Heart left ventricle (tissue), 16 donors: Measurements from ENCODE around the gene PDE3A. TPM values are rescaled to one million over a fixed set of nuclear protein-coding genes. Genes with fewer than 3 reads are reported as not detected.

Source experiments
- ATAC-seq, 4 donors: fragments of 200-7000 bp; cut with Tn5 transposase; one replicate each; pipeline ENCODE4 v1.9.1; 2020 to 2022; ENCODE audit warnings: moderate library complexity in 4 of 4, mild to moderate bottlenecking in 3 of 4, moderate number of reproducible peaks in 1 of 4
- DNase-seq, 5 donors: peaks; one replicate each; pipeline ENCODE4 v3.0.0-alpha.2; 2020
- H3K27ac ChIP-seq, 12 donors: fragments of 200-600 bp; sonication (generic) in 4 of 12; one replicate each; pipeline versions ENCODE4 v1.5.0 to v1.8.0; 2016 to 2022; ENCODE audit warnings: mild to moderate bottlenecking in 2 of 12
- H3K27me3 ChIP-seq, 9 donors: fragments of 200-600 bp; sonication (generic) in 2 of 9; one replicate each; pipeline versions ENCODE4 v1.5.1 to v1.8.0; 2016 to 2022; ENCODE audit warnings: mild to moderate bottlenecking in 3 of 9
- H3K36me3 ChIP-seq, 9 donors: fragments of 200-600 bp; sonication (generic) in 2 of 9; one replicate each; pipeline versions ENCODE4 v1.5.0 to v1.8.0; 2018 to 2022; ENCODE audit warnings: mild to moderate bottlenecking in 2 of 9
- H3K4me1 ChIP-seq, 12 donors: fragments of 200-600 bp; sonication (generic) in 4 of 12; one replicate each; pipeline versions ENCODE4 v1.5.0 to v1.8.0; 2016 to 2022; ENCODE audit warnings: mild to moderate bottlenecking in 3 of 12
- H3K4me3 ChIP-seq, 12 donors: fragments of 200-600 bp; sonication (generic) in 4 of 12; one replicate each; pipeline versions ENCODE4 v1.5.0 to v1.8.0; 2017 to 2022; ENCODE audit warnings: mild to moderate bottlenecking in 9 of 12, moderate library complexity in 4 of 12
- H3K9me3 ChIP-seq, 12 donors: fragments of 200-600 bp; sonication (generic) in 4 of 12; one replicate each; pipeline versions ENCODE4 v1.5.0 to v1.8.0; 2016 to 2022; ENCODE audit warnings: mild to moderate bottlenecking in 1 of 12
- CTCF ChIP-seq, 12 donors: fragments of 200-600 bp; sonication (generic) in 4 of 12; IDR thresholded peaks; one replicate each; pipeline versions ENCODE4 v1.5.0 to v1.8.0; 2018 to 2022; ENCODE audit warnings: antibody characterized with exemption in 12 of 12, mild to moderate bottlenecking in 5 of 12
- POLR2A ChIP-seq, 2 donors: fragments of 450-650 bp; IDR thresholded peaks; one replicate each; pipeline ENCODE4 v1.6.1; 2017; ENCODE audit warnings: antibody characterized with exemption in 2 of 2, mild to moderate bottlenecking in 2 of 2, moderate library complexity in 2 of 2
- WGBS, 4 donors: extraction: QIAGEN DNeasy Blood & Tissue Kit in 2 of 4; methylation state at CpG; one replicate each; pipeline versions ENCODE4 v1.1.5 to v1.1.7; 2013 to 2018; 5-methylcytosine and 5-hydroxymethylcytosine counted together
- intact Hi-C, 10 donors: fragments of 100-400 bp; cut with DNase I; formaldehyde crosslinking; loops; one replicate each; pipeline versions ENCODE4 v1.11.1 to v1.14.2; 2022
- polyA plus RNA-seq, 2 donors: library from polyadenylated mRNA; stranded (reverse); fragments of 200-250 nt; gene quantifications; one replicate each; pipeline ENCODE4 v1.2.3, GENCODE V29; 2013
- total RNA-seq, 9 donors: library from RNA; depleted of rRNA in 2 of 9; stranded (reverse); fragments of >200 nt in 2 of 9; fragmentation: NEBNext Ultra II Directional in 3 of 9; extraction: Animal tissue kit (Norgen Biotek cat#: 25700) in 3 of 9; gene quantifications; one replicate each; pipeline versions ENCODE4 v1.1.0 to v1.2.4, GENCODE V29; 2016 to 2023
- donor health status: ischemic (EF 13 %, LVEDD 7.1; RV severe dilation, severe dysfunction).
- donor health status: healthy with polysubstance abuse.
- donor health status: DM: no; HTN: yes; CAD: no.
- donor health status: DM: no; HTN: no; CAD: no.
- donor health status: ischemic (EF 25% LVEDD 6.9; RV normal size, moderate dysfunction).
- donor health status: ischemic (EF 25% LVEDD 5.7; RV mildly dilated, moderate dysfunction).
- donor health status: healthy.
- donor health status: DM: yes; HTN: yes; CAD: no.
- donor health status: ischemic (EF 35%, LVEDD 5.7; RV mildly dilated, moderate dysfunction).
- donor health status: nonischemic (EF 11% LVEDD 7.7; RV severe dilation, severe dysfunction).
- donor health status: DM: yes; HTN: yes; CAD: no.
- donor health status: PGD.
- donor health status: ischemic (EF 29% LVEDD 5.4; RV normal size, mild dysfunction).
- donor health status: nonischemic (EF 23%, LVEDD 6.1; RV moderate dilation, normal function).

PDE3A gene
- total and polyA plus RNA-seq, 11 donors, result 44.5 to 295 (median 183) TPM

DNA sequence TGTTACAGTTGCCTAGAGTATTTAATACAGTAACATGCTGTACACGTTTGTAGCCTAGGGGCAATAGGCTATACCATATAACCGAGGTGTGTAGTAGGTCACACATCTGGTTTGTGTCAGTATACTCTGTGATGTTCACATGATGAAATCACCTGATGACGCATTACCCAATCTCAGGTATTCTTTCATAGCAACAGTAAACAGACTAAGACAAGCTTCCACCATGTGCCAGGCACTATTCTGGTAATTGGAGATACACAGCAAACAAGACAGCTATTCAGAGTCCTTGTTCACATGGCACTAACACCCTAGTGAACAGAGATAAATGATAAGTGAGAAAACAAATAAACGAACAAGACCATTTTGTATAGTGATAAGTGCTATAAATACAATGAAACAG, 3.8 kb upstream of the PDE3A start:
- Histone ChIP-seq H3K27ac (peak overlapping the region; percentile 14 to 98 (median 70)), H3K4me1 (peaks cover 0 to 39% (median 5%) of the 10 kb centered on the region in 12 donors), H3K27me3 (peaks cover 0 to under 1% (median 0%) of the 10 kb centered on the region in 9 donors), H3K36me3 (no peaks in the 10 kb centered on the region), H3K9me3 (no peaks in the 10 kb centered on the region), H3K4me3 (no peak overlapping the region)
- no peak for TF ChIP-seq CTCF (IDR thresholded peaks at IDR 0.05)
- TF ChIP-seq POLR2A (IDR thresholded peaks at IDR 0.05), result no peak
- intact Hi-C loops, result loop anchor here in 7 of 10 donors (5.0 to 10.0 kb wide), 6 partner anchors 50 to 610 kb away; no protein-coding TSS in a partner anchor
- WGBS, 4 donors, result 41 to 53% (median 52%) methylated on average over 4 of the region's 4 CpGs
- ATAC-seq (peak; percentile 66 to 80 (median 77)), DNase-seq (peak in 4 of 5 donors; percentile 39 to 48 (median 44))

DNA sequence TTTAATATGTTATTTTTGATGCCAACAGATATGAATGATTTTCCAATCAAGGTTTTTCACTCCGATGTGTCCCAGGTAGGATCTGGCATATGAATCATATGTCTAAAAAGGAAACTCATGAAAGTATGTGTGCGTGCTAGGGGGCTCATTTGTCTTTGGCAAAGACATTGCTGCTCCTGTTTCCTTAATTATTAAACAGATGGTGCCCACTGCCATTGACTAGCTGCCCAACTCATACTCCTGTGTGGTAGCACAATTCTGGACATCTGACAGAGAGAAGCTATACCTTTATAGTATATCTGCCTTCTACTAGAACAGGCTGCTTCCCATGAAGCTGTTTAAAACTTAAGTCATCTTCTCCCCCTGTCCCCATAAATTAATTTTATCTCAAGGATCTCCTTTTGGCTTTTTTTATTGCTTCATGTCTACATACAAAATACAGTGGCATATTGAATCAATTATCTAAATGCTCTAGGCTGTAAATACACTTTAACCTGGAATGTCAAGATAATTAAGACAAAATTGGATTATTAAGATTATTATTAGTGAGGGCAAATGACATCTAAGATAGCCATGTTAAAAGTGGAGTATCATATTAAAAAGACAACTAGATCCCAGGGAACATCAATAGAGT, 1.4 kb upstream of the PDE3A start:
- no peak for TF ChIP-seq CTCF (IDR thresholded peaks at IDR 0.05)
- TF ChIP-seq POLR2A (IDR thresholded peaks at IDR 0.05), result no peak

GRCh38 chr12:20367583-20368113, 689 bp upstream of the PDE3A start:
- intact Hi-C loops, result loop anchor here in 8 of 10 donors (2.0 to 10.0 kb wide), 16 partner anchors 40 to 625 kb away; no protein-coding TSS in a partner anchor
- H3K27ac ChIP-seq, result peak overlapping the region; percentile 88 to 98 (median 96)
- no peak for ATAC-seq
- H3K9me3 ChIP-seq, result no peaks in the 10 kb centered on the region
- no peak for DNase-seq
- no peaks in the 10 kb centered on the region for H3K36me3 ChIP-seq
- TF ChIP-seq CTCF (IDR thresholded peaks at IDR 0.05) (peak in 1 of 12 donors; percentile 4), POLR2A (IDR thresholded peaks at IDR 0.05) (no peak)
- peaks cover 0 to 16% (median 0%) of the 10 kb centered on the region in 9 donors for H3K27me3 ChIP-seq
- WGBS, 4 donors, result 10 to 18% (median 14%) methylated on average over 3 of the region's 3 CpGs
- peaks cover 0 to 25% (median 5%) of the 10 kb centered on the region in 12 donors for H3K4me1 ChIP-seq
- peak overlapping the region; percentile 62 to 88 (median 76) for H3K4me3 ChIP-seq

More for the DNA sequence above, 1.4 kb upstream of the PDE3A start:
- Histone ChIP-seq H3K4me1 (peaks cover 0 to 25% (median 5%) of the 10 kb centered on the region in 12 donors), H3K27ac (peak overlapping the region; percentile 88 to 98 (median 96)), H3K9me3 (no peaks in the 10 kb centered on the region), H3K4me3 (peak overlapping the region in 6 of 12 donors; percentile 62 to 81 (median 73)), H3K27me3 (peaks cover 0 to 16% (median 0%) of the 10 kb centered on the region in 9 donors), H3K36me3 (no peaks in the 10 kb centered on the region)
- WGBS, 4 donors, result 41 to 53% (median 47%) methylated on average over 2 of the region's 2 CpGs
- DNase-seq, result no peak
- no peak for ATAC-seq
- intact Hi-C loops, result loop anchor here in 8 of 10 donors (5.0 to 10.0 kb wide), 15 partner anchors 40 to 625 kb away; no protein-coding TSS in a partner anchor
